Stimulated activated CD8-positive, alpha-beta memory T cell treated with anti-CD3 and anti-CD28 coated beads, Interleukin-7, amount 100 ng/mL, for 48 hours (primary cell): ENCODE measurements around the gene PSG4.
"Not testable (repeated sequence)": the region's sequence is repeated elsewhere in the genome, so short reads cannot be mapped to it uniquely, and the experiment has no call there.

Experiments
- DNase-seq, 2 donors: peaks; one replicate each; pipeline ENCODE4 v3.0.0-alpha.2; 2020; ENCODE audit warnings: low read depth in 1 of 2; ENCODE audit errors: extremely low read depth in 1 of 2

Gene PSG4

GRCh38 chr19:43198686-43199419 is 6.6 kb downstream of the PSG4 start:
- not testable (repeated sequence) for DNase-seq

DNA sequence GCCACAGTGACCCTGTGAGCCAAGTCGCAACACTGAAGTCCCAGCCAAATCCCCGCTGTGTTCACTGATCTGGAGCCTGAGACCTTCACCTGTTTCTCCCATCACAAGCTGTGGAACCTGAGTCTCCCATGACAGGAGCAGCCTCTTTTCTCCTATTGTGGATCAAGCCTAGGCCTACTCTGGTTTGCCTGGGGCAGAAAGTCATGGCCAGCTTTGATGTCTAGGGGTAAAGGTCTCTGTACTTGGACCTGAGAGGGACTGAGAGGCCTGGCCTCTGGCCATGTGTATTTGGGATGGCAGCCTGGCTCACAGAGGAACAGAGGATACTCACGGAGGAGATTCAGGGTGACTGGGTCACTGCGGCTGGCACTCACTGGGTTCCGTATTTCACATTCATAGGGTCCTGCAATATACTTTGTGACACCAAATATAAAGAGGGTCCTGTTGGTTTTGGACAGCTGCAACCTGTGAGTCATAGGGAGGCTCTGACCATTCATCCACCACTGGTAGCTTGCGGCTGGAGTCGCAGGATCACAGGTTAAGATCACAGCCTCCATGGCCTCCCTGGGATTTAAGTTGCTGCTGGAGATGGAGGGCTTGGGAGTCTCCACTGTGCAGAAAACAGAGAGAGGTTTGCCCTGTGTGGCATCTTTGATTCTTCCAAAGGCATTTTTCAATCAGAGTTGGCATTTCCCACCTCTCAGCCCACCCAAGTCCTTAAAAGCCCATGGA is 7.6 kb downstream of the PSG4 start:
- not testable (repeated sequence) for DNase-seq

- DNase-seq = not testable (repeated sequence)
Observed at GRCh38 chr19:43194397-43194796, 11.0 kb downstream of the PSG4 start.

- not testable (repeated sequence) for DNase-seq
Observed at GRCh38 chr19:43192381-43193155, 12.9 kb downstream of the PSG4 start.

- DNase-seq = not testable (repeated sequence)
Observed at GRCh38 chr19:43188092-43188491, 17.3 kb downstream of the PSG4 start.

- DNase-seq = not testable (repeated sequence)
Observed at GRCh38 chr19:43186311-43186935, 19.0 kb downstream of the PSG4 start, which contains the start of gene PSG5. Gene PSG5, minus strand, starts transcription at chr19:43186536. Its CDS starts 131 bp downstream, at chr19:43186405.

GRCh38 chr19:43181869-43182771 is 23.3 kb downstream of the PSG4 start:
- not testable (repeated sequence) for DNase-seq

GRCh38 chr19:43179569-43180147 is 25.8 kb downstream of the PSG4 start:
- DNase-seq = not testable (repeated sequence)

DNA sequence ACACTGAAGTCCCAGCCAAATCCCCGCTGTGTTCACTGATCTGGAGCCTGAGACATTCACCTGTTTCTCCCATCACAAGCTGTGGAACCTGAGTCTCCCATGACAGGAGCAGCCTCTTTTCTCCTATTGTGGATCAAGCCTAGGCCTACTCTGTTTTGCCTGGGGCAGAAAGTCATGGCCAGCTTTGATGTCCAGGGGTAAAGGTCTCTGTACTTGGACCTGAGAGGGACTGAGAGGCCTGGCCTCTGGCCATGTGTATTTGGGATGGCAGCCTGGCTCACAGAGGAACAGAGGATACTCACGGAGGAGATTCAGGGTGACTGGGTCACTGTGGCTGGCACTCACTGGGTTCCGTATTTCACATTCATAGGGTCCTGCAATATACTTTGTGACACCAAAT is 26.9 kb downstream of the PSG4 start:
- DNase-seq = not testable (repeated sequence)

- not testable (repeated sequence) for DNase-seq
Observed at GRCh38 chr19:43165906-43166305, 39.5 kb downstream of the PSG4 start.

DNA sequence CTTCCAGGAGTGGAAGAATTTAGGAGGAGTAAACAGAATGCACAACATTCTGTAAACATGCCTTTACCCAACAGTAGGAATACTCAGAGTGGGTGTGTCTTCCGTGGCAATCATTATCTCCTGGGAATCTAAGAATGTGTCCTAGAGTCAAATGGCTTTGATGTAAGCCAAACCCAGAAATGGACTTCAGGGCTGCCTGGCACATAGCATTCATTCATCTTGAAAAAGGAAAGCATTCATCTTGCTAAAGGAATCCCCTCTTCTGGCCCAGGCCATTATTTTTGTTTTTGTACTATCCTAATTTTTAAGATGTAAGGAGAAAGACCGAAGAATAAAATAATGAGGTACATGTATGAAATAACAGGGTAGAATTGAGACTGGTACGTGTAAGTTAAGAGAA is 42.3 kb downstream of the PSG4 start:
- not testable (repeated sequence) for DNase-seq

DNA sequence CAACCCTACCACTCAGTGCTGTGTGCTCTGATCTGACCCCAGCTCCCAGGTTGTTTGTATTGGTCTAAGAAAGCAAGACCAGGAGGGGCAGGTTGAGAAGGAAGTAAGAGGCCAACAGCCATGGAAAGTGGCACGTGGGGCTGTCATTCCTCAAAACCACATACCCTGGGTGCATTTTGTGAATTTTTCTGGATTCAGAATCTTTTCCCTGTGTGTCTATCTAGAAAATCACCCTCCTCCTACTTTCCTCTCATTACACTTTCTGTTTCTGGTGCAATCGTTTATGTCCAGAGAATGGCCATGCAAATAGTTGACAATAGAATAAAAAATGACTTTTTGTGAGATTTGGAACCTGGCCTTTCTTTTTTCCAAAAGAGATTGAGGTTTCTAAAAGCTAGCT is 43.2 kb downstream of the PSG4 start:
- DNase-seq = not testable (repeated sequence)

- no peak for DNase-seq
Observed at GRCh38 chr19:43152214-43152613, 53.2 kb downstream of the PSG4 start.

DNA sequence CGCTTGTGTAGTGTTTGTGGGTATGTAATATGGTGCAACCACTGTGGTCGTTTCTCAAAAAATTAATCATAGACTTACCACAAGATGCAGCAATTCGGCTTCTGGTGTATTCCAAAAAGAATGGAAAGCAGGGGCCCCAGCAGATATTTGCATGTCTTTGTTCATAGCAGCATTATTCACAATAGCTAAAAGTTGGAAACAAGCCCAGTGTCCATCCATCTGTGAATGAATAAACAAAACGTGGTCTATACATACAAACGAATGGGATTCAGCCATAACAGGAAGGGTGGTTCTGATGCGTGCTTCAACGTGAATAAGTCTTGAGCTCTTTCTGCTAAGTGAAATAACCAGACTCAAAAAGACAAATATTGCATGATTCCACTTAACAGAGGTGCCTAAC is 55.6 kb downstream of the PSG4 start:
- not testable (repeated sequence) for DNase-seq

- DNase-seq = no peak
Observed at GRCh38 chr19:43148233-43148632, 57.2 kb downstream of the PSG4 start.
